ENCODE results near the gene MOGAT1. TPM values are rescaled to one million over a fixed set of nuclear protein-coding genes. Genes with fewer than 3 reads are reported as not detected.

The MOGAT1 gene
- total and polyA plus RNA-seq, 2 of the 13 experiments (the other 11 are each of a cell fraction or from before 2014, with no cell fraction given), result 0.98 to 4.3 TPM

GRCh38 chr2:222671259-222672067 is at the start of gene MOGAT1 (continued):
- TF ChIP-seq FOSL1 (CRISPR knock-in tag; IDR thresholded peaks at IDR 0.05; ENCODE audit: borderline replicate concordance) (no peak), ZSCAN12 (CRISPR knock-in tag; IDR thresholded peaks at IDR 0.05) (peak; percentile 23; the same call in 1 of the 2 replicates), FOXP4 (CRISPR knock-in tag; IDR thresholded peaks at IDR 0.05) (peak; percentile 73), HMG20B (CRISPR knock-in tag; conservative IDR thresholded peaks at IDR 0.05) (no peak; the same call in 1 of the 2 replicates), TARDBP (CRISPR knock-in tag; IDR thresholded peaks at IDR 0.05) (peak; percentile 64; the same call in 1 of the 2 replicates), ZNF20 (CRISPR knock-in tag; IDR thresholded peaks at IDR 0.05) (peak; percentile 50; the same call in 1 of the 2 replicates), ZGPAT (CRISPR knock-in tag; IDR thresholded peaks at IDR 0.05) (peak; percentile 92; the same call in 1 of the 2 replicates), ZSCAN30 (CRISPR knock-in tag; IDR thresholded peaks at IDR 0.05) (peak; percentile 84; the same call in 1 of the 2 replicates), ZBTB8A (CRISPR knock-in tag; IDR thresholded peaks at IDR 0.05; ENCODE audit: borderline replicate concordance, low read depth) (peak; percentile 99), NFE2L1 (CRISPR knock-in tag; IDR thresholded peaks at IDR 0.05; ENCODE audit: borderline replicate concordance) (no peak), RARG (CRISPR knock-in tag; IDR thresholded peaks at IDR 0.05; ENCODE audit: low read depth) (no peak), MEIS1 (CRISPR knock-in tag; IDR thresholded peaks at IDR 0.05; ENCODE audit: borderline replicate concordance) (peak; percentile 92; the same call in 1 of the 2 replicates), ZNF891 (CRISPR knock-in tag; IDR thresholded peaks at IDR 0.05) (0 out of 2 replicates have a peak, but pooled peaks have one; percentile 40), ASH2L (IDR thresholded peaks at IDR 0.05; ENCODE audit: insufficient read length, low read depth, low read length) (peak; percentile 81), ZNF446 (CRISPR knock-in tag; IDR thresholded peaks at IDR 0.05) (peak; percentile 97)
- TF ChIP-seq, protein P1, sequence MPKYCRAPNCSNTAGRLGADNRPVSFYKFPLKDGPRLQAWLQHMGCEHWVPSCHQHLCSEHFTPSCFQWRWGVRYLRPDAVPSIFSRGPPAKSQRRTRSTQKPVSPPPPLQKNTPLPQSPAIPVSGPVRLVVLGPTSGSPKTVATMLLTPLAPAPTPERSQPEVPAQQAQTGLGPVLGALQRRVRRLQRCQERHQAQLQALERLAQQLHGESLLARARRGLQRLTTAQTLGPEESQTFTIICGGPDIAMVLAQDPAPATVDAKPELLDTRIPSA (CRISPR knock-in tag; IDR thresholded peaks at IDR 0.05; ENCODE audit: borderline replicate concordance), result no peak; the same call in 1 of the 2 replicates
- TF ChIP-seq, protein P2, sequence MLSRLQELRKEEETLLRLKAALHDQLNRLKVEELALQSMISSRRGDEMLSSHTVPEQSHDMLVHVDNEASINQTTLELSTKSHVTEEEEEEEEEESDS (CRISPR knock-in tag; IDR thresholded peaks at IDR 0.05; ENCODE audit: borderline replicate concordance), result peak; percentile 68
- TF ChIP-seq, protein P3, sequence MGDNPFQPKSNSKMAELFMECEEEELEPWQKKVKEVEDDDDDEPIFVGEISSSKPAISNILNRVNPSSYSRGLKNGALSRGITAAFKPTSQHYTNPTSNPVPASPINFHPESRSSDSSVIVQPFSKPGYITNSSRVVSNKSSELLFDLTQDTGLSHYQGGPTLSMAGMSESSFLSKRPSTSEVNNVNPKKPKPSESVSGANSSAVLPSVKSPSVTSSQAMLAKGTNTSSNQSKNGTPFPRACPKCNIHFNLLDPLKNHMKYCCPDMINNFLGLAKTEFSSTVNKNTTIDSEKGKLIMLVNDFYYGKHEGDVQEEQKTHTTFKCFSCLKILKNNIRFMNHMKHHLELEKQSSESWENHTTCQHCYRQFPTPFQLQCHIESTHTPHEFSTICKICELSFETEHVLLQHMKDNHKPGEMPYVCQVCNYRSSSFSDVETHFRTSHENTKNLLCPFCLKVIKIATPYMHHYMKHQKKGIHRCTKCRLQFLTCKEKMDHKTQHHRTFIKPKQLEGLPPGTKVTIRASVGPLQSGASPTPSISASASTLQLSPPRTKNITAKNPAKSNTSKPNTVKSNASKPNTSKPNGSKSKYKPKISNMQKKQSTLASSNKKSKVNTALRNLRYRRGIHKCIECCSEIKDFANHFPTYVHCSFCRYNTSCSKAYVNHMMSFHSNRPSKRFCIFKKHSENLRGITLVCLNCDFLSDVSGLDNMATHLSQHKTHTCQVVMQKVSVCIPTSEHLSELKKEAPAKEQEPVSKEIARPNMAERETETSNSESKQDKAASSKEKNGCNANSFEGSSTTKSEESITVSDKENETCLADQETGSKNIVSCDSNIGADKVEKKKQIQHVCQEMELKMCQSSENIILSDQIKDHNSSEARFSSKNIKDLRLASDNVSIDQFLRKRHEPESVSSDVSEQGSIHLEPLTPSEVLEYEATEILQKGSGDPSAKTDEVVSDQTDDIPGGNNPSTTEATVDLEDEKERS (CRISPR knock-in tag; IDR thresholded peaks at IDR 0.05), result peak; percentile 74; the same call in 1 of the 2 replicates
- TF ChIP-seq, protein P4, sequence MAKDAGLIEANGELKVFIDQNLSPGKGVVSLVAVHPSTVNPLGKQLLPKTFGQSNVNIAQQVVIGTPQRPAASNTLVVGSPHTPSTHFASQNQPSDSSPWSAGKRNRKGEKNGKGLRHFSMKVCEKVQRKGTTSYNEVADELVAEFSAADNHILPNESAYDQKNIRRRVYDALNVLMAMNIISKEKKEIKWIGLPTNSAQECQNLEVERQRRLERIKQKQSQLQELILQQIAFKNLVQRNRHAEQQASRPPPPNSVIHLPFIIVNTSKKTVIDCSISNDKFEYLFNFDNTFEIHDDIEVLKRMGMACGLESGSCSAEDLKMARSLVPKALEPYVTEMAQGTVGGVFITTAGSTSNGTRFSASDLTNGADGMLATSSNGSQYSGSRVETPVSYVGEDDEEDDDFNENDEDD (CRISPR knock-in tag; IDR thresholded peaks at IDR 0.05; ENCODE audit: borderline replicate concordance), result peak; percentile 91; the same call in 1 of the 2 replicates

Measured in HepG2 (cell line).